Lung (tissue), 12 donors: Measurements from ENCODE around the gene MICAL2. TPM values are rescaled to one million over a fixed set of nuclear protein-coding genes. Genes with fewer than 3 reads are reported as not detected.

Source experiments
- ATAC-seq: fragments of 200-7000 bp; cut with Tn5 transposase; one replicate; pipeline ENCODE4 v1.9.1; 2020; ENCODE audit warnings: moderate number of reproducible peaks; ENCODE audit not compliant: insufficient read depth, low FRiP score
- DNase-seq, 3 donors: peaks; one replicate each; pipeline ENCODE4 v3.0.0-alpha.2; 2013 to 2017
- H3K27ac ChIP-seq, 2 donors: one replicate each; pipeline ENCODE4 v1.5.1; 2013; ENCODE audit warnings: mild to moderate bottlenecking in 2 of 2, moderate library complexity in 2 of 2, control low read depth in 1 of 2, inconsistent platforms in 1 of 2, low read depth in 1 of 2, low read length in 1 of 2
- H3K27me3 ChIP-seq, 3 donors: one replicate each; pipeline ENCODE4 v1.5.1; 2013; ENCODE audit warnings: low read length in 2 of 3; ENCODE audit not compliant: control insufficient read depth in 3 of 3, insufficient read depth in 3 of 3
- H3K36me3 ChIP-seq, 4 donors: one replicate each; pipeline ENCODE4 v1.5.1; 2013; ENCODE audit warnings: low read length in 4 of 4, mild to moderate bottlenecking in 1 of 4, moderate library complexity in 1 of 4; ENCODE audit not compliant: control insufficient read depth in 4 of 4, insufficient read depth in 4 of 4
- H3K4me1 ChIP-seq, 5 donors: one replicate each; pipeline ENCODE4 v1.5.1; 2013; ENCODE audit warnings: low read length in 5 of 5, mild to moderate bottlenecking in 2 of 5, moderate library complexity in 1 of 5; ENCODE audit not compliant: control insufficient read depth in 5 of 5, insufficient read depth in 5 of 5
- H3K4me3 ChIP-seq: one replicate; pipeline ENCODE4 v1.5.1; 2013; ENCODE audit warnings: mild to moderate bottlenecking, control low read depth, moderate library complexity
- H3K9ac ChIP-seq, 2 donors: one replicate each; pipeline ENCODE4 v1.5.1; 2013; ENCODE audit warnings: low read length in 2 of 2, control low read depth in 1 of 2; ENCODE audit not compliant: insufficient read depth in 1 of 2
- H3K9me3 ChIP-seq, 4 donors: one replicate each; pipeline ENCODE4 v1.5.1; 2013; ENCODE audit warnings: low read length in 3 of 4, mild to moderate bottlenecking in 1 of 4, moderate library complexity in 1 of 4; ENCODE audit not compliant: control insufficient read depth in 4 of 4, insufficient read depth in 3 of 4
- WGBS, 2 donors: extraction: QIAGEN DNeasy Blood & Tissue Kit; methylation state at CpG; one replicate each; pipeline ENCODE4 v1.1.7; 2013; 5-methylcytosine and 5-hydroxymethylcytosine counted together
- polyA plus RNA-seq, 2 donors: library from polyadenylated mRNA; stranded (reverse); fragments of 200-250 nt; gene quantifications; one replicate each; pipeline ENCODE4 v1.2.1, GENCODE V29; 2013
- total RNA-seq, 2 donors: library from RNA; depleted of rRNA in 1 of 2; stranded (reverse); fragments of >200 nt in 1 of 2; gene quantifications; one replicate each; pipeline ENCODE4 v1.2.1, GENCODE V29; 2014 to 2021
- TF ChIP-seq, protein P1 (sequence below): IDR thresholded peaks from 2 replicates; pipeline ENCODE4 v1.5.1; 2012; ENCODE audit warnings: mild to moderate bottlenecking; ENCODE audit errors: control extremely low read depth, extremely low read depth
- donor health status: control.
- donor health status: control.
- donor health status: Bipolar disorder and iron deficiency.
- donor health status: healthy.
- donor health status: DM: yes; HTN: yes; CAD: no.

The MICAL2 gene
- total and polyA plus RNA-seq, 4 donors = 38.2 to 218 (median 99.6) TPM

DNA sequence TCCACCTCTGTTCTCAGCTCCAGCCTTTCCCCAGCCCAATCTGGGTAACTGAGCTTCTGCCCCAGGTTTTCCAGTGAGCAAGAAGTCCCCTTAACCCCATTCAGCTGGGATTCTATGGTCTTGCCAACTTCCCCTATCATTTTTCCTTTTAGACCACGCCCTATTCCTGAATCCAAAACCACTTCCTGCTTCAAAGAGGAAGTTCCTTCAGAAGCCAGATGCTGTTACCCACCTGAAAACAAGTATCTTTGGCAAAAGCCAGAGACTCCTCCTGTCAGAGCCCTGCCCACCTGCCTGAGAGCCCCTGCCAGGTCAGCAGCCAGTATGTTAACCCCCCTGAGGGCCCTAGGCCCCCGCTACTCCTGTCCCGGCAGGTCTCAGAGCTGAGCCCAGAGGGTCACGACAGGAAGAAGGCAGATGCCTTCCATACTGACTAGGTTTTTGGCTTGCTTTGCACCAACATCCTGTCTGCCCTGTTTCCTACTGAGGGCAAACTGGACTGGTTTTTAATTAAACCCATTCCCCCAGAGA lies 20.3 kb upstream of the MICAL2 start:
- Histone ChIP-seq H3K36me3 (no peaks in the 10 kb centered on the region), H3K27me3 (no peaks in the 10 kb centered on the region), H3K4me1 (peaks cover 3 to 28% (median 13%) of the 10 kb centered on the region in 5 donors), H3K9me3 (no peaks in the 10 kb centered on the region), H3K9ac (no peak overlapping the region), H3K4me3 (no peak overlapping the region), H3K27ac (peak overlapping the region in 1 of 2 donors; percentile 91)
- TF ChIP-seq, protein P1, sequence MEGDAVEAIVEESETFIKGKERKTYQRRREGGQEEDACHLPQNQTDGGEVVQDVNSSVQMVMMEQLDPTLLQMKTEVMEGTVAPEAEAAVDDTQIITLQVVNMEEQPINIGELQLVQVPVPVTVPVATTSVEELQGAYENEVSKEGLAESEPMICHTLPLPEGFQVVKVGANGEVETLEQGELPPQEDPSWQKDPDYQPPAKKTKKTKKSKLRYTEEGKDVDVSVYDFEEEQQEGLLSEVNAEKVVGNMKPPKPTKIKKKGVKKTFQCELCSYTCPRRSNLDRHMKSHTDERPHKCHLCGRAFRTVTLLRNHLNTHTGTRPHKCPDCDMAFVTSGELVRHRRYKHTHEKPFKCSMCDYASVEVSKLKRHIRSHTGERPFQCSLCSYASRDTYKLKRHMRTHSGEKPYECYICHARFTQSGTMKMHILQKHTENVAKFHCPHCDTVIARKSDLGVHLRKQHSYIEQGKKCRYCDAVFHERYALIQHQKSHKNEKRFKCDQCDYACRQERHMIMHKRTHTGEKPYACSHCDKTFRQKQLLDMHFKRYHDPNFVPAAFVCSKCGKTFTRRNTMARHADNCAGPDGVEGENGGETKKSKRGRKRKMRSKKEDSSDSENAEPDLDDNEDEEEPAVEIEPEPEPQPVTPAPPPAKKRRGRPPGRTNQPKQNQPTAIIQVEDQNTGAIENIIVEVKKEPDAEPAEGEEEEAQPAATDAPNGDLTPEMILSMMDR = no peak
- WGBS, 2 donors = 6 to 25% methylated on average over 4 of the region's 4 CpGs
- ATAC-seq (peak; percentile 6), DNase-seq (peak in 1 of 3 donors; percentile 22)

DNA sequence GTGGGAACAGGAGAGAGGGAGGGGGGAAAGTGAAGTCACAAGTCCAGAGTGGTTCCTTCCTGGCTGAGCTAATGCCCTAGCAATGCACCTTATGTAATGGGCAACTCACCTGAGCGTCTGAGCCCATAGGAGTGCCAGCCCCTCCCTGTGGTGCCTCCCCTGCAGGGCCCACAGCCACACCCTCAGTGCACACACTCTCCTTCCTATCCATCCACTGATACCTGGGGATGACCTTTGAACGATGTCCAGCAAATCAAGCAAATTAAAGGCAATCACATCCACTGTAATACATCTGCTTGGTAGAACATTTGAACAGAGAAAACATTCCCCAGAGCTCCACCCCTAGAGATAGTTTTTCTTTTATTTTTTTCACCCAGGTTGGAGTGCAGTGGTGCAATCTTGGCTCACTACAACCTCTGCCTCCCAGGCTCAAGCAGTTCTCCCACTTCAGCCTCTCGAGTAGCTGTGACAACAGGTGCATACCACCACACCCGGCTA lies 19.6 kb upstream of the MICAL2 start:
- peak overlapping the region in 1 of 2 donors; percentile 74 for H3K27ac ChIP-seq
- H3K4me1 ChIP-seq = peaks cover 3 to 21% (median 12%) of the 10 kb centered on the region in 5 donors
- TF ChIP-seq, protein P1 = no peak
- H3K27me3 ChIP-seq = no peaks in the 10 kb centered on the region
- no peaks in the 10 kb centered on the region for H3K36me3 ChIP-seq
- DNase-seq = no peak
- WGBS, 2 donors = 58 to 69% methylated on average over 4 of the region's 4 CpGs
- peak; percentile 82 for ATAC-seq
- no peak overlapping the region for H3K9ac ChIP-seq
- H3K4me3 ChIP-seq = no peak overlapping the region
- H3K9me3 ChIP-seq = no peaks in the 10 kb centered on the region

DNA sequence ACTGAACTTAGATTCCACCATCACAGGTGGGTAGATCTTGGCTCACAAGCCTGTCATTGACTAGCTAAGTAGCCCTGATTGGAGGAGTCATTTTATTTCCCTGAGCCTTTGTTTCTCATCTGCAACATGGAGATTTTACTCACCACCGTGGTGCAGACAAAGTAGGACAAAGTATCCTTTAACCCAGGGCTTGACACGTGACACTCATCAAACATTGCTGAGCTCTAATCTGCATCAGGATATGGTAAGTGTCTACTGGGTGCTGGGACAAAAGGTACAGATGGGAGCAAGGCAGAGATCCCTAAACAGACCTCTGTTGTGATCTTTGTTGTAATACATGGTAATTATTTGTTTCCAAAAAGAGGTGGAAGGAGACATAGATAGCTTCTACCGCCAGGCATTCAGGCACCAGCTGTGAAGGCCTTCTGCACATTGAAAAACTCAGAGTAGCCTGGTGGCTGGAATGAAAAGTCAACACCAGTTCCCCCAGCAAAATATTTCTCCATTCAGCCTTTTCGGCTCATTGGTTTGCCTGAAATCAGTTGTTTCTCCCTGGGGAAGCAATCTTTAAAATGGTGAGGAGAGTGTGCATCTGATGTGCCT lies 18.3 kb upstream of the MICAL2 start:
- no peak for ATAC-seq
- DNase-seq = no peak
- Histone ChIP-seq H3K4me3 (no peak overlapping the region), H3K9ac (no peak overlapping the region), H3K9me3 (no peaks in the 10 kb centered on the region), H3K4me1 (peaks cover 0 to 17% (median 4%) of the 10 kb centered on the region in 5 donors), H3K36me3 (no peaks in the 10 kb centered on the region), H3K27me3 (no peaks in the 10 kb centered on the region), H3K27ac (peak overlapping the region in 1 of 2 donors; percentile 79)
- TF ChIP-seq, protein P1 = no peak
- WGBS, 2 donors = 80 to 82% methylated on average over 4 of the region's 4 CpGs
